Mononuclear cell (primary cell): ENCODE data around the gene NLRC3. TPM values are rescaled to one million over a fixed set of nuclear protein-coding genes. Genes with fewer than 3 reads are reported as not detected.

Experiments
- total RNA-seq: library from RNA; depleted of rRNA; stranded (reverse); fragments of >200 nt; gene quantifications from one replicate; pipeline ENCODE4 v1.2.3, GENCODE V29; 2012

Gene NLRC3
- total RNA-seq, 1 donor = 25.1 TPM

Other genes with a start within 250 kb of the NLRC3 start
- not detected for gene OR2C1, start 221.5 kb downstream of the NLRC3 start, total RNA-seq
- 8.9 TPM for gene ZSCAN32, start 176.4 kb downstream of the NLRC3 start, total RNA-seq
- gene ZNF174, start 176.2 kb downstream of the NLRC3 start, total RNA-seq = 6.0 TPM
- gene ZNF597, start 133.9 kb downstream of the NLRC3 start, total RNA-seq = 5.6 TPM
- gene NAA60, start 133.7 kb downstream of the NLRC3 start, total RNA-seq = 19.4 TPM
- gene C16orf90, start 81.9 kb downstream of the NLRC3 start, total RNA-seq = not detected
- gene CLUAP1, start 76.4 kb downstream of the NLRC3 start, total RNA-seq = 5.8 TPM
- 2.5 TPM for gene SLX4, start 34.2 kb upstream of the NLRC3 start, total RNA-seq
- gene DNASE1, start 77.3 kb upstream of the NLRC3 start, total RNA-seq = 5.7 TPM
- 18.1 TPM for gene TRAP1, start 140.1 kb upstream of the NLRC3 start, total RNA-seq